DLD1 (cell line): Measurements from ENCODE around the gene FAM9C.
"Not testable (repeated sequence)": the region's sequence is repeated elsewhere in the genome, so short reads cannot be mapped to it uniquely, and the experiment has no call there.

Experiments
- in situ Hi-C: cut with HindIII; loops from 2 replicates; pipeline ENCODE4 v1.10.0; 2017; ENCODE audit warnings: low sequenced_read_pairs

Gene FAM9C

GRCh38 chrX:13076176-13076961 is 31.9 kb upstream of the FAM9C start:
- in situ Hi-C loops = no loop called here

DNA sequence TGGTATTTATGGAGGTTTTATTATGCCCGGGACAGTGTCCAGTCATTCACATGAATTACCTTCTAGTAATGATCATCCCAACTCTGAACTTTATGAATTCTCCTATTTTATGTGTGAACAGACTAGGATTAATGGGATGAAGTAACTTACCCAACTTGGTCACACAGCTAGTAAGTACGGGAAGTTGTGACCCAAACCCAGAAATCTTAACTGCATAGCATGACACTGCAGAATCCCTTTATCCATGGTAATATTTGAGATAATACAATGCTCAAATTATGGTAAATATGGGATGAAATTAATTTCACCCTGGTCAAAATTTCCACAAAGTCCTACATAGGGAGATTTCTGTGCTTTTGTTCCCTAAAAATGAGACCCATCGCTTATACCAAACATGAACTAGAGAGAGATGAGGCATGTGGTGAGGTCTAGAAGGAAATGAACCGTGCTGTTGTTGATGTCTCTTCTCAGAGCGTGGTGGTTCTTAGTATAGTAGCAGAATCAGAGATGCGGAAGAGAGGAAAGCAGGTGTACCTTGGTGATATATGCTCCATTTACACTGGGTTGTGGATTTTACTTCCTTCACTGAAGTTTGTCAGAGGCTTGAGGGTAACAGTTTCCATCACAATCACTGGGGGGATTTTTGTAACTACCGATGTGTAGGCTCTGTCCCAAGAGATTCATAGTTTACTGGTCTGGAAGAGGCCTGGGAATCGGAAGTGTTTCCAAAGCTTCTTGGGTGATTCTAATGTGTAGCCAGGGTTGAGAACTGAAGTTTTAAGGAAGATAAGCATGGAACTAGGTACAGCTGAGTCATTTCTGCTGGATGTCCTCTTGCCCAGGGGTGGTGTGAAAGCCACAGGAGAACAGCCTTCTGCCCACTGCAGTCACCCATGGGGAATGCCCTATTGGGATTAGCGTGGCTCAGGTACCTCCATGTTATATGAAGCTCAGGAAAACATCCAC is 30.2 kb upstream of the FAM9C start:
- in situ Hi-C loops = no loop called here

- in situ Hi-C loops = no loop called here
These were observed 25.5 kb upstream of the FAM9C start for GRCh38 chrX:13069771-13070416.

GRCh38 chrX:13068651-13069050 is 24.2 kb upstream of the FAM9C start:
- in situ Hi-C loops = no loop called here

DNA sequence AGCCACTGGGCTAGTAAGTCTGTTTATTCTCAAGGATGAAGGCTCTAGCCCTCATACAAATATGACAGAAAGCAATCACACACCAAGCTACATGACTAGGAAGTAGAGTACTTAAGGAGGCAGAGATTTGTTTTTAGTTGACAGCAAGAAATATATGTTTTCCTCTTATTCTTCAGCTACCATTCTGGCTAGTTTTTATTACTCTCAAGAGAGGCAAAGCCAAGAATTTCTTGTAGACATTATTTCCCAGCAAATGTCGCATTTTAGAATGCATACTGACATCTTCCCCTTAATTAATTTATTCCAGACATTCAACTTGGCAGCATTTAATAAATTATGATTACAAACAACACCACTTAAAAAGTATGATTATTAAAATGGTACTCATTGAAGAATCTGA is 23.4 kb upstream of the FAM9C start:
- in situ Hi-C loops = no loop called here

DNA sequence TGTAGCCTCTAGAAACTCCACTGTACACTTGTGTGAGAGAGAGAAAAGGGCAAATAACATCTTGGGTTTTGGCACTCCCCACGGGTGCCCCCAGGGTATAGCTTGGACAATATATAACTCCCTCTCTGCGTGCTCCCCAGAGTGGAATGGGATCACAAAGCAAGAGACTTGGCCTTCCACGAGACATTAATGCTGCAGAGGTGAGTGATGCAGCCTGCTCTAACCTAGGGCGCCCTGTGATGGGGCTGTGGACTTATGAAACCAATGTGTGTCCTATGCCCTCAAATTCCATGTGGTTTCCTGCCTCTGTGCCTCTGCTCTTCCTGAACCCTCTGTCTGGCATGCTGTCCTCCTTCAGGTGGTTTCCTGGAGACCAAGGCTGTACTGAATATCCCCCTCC is 22.0 kb upstream of the FAM9C start:
- in situ Hi-C loops = no loop called here

GRCh38 chrX:13064599-13065143 is 20.3 kb upstream of the FAM9C start:
- in situ Hi-C loops = no loop called here

GRCh38 chrX:13063124-13063523 is 18.7 kb upstream of the FAM9C start:
- in situ Hi-C loops = not testable (repeated sequence)

GRCh38 chrX:13062331-13062730 is 17.9 kb upstream of the FAM9C start:
- in situ Hi-C loops = not testable (repeated sequence)

DNA sequence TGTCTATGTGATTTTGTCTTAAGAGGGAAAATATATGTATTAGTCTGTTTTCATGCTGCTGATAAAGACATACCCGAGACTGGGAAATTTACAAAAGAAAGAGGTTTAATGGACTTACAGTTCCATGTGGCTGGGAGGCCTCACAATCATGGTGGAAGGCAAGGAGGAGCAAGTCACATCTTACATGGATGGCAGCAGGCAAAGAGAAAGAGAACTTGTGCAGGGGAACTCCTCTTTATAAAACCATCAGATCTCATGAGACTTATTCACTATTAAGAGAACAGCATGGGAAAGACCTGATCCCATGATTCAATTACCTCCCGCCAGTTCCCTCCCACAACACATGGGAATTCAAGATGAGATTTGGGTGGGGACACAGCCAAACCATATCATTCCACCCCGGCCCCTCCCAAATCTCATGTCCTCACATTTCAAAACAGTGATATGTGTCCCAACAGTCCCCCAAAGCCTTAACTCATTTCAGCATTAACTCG is 16.8 kb upstream of the FAM9C start:
- in situ Hi-C loops = not testable (repeated sequence)

DNA sequence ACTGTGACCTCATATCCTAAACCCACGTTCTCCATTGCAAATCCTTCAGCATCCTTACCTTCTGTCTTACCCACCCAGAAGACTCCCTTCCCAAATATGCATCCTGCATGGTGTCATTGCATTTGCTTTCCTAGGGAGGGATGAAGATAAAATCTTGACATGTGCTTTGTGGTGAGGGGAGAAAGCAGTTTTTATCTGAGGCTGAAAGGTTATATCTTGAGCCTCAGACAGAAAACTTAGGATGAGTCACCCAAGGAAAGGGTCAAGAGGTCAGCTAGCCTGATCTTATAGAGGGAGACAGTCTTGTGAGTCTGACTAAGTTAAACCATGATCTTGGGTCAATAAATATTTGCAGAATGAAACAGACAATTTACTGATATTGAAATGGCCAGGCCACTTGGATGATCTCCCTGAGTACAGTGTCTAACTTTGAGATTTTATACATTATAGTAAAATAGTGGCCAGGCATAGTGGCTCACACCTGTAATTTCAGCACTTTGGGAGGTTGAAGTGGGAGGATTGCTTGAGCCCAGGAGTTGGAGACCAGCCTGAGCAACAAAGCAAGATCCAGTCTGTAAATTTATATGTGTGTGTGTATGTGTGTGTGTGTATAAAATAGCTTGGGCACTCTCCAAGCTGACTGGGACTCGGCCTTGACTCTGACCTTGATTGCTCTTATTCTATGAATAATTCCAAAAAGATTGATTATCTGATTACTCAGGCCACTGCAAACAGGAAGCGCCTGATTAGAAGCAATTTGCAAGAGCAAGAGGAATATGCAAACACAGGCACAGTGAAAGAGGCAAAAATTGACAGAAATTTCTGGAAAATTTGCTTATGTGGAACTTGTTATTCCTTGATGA is 15.4 kb upstream of the FAM9C start:
- in situ Hi-C loops = no loop called here

- in situ Hi-C loops = no loop called here
These were observed 11.1 kb upstream of the FAM9C start for GRCh38 chrX:13055486-13055885.

- in situ Hi-C loops = no loop called here
These were observed 8.8 kb upstream of the FAM9C start for GRCh38 chrX:13053171-13053570.

DNA sequence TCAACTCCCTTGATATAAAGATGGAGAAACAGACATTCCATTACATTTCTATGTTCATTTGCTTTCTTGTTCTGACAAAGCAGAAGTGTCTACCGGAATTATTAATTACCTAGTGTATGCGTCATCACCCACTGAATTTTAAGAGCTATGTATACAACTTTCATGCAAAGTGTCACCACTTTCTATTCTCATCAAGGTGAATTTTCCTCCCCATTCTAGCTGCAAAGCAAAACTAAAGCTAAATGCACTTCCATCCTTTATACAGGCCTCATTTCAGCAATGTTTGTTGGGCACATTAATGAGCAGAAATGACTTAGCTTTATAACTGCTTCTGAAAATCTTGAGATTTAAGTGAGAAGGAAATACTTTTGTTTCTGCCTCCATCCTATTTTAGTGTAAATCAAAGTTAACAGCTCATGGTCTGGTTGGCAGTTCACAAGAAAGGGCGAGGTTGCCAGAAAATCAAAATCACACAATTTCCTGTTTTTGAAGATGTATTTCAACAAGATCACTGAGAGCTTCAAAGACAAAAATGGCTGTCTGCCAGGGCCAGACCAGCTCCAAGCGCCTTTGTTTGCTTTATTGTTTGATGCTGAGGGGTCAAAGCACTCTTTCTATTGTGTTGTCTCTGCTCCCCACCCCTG is 7.2 kb upstream of the FAM9C start:
- in situ Hi-C loops = no loop called here

GRCh38 chrX:13051167-13051528 is 6.7 kb upstream of the FAM9C start:
- in situ Hi-C loops = no loop called here

DNA sequence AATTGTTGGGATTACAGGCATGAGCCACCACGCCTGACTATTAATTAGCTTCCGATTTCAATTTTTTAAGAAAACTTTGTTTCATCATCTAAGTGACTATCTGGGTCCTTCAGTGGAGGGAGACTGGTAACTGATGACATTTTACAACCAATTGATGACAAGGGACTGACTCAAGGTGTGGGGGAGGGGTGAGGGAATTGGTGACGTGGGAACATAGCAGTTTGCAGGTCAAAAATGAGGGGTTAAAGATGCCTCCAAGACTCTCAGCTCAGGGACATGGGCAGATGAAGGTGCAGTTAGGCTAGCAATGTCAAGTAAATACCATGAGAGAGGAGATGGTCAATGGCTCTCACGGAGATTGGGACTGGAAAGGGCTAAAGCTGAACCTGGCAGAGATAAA is 5.7 kb upstream of the FAM9C start:
- in situ Hi-C loops = no loop called here

GRCh38 chrX:13048280-13048679 is 3.9 kb upstream of the FAM9C start:
- in situ Hi-C loops = no loop called here

- in situ Hi-C loops = no loop called here
These were observed 3.3 kb upstream of the FAM9C start for GRCh38 chrX:13047759-13048158.

DNA sequence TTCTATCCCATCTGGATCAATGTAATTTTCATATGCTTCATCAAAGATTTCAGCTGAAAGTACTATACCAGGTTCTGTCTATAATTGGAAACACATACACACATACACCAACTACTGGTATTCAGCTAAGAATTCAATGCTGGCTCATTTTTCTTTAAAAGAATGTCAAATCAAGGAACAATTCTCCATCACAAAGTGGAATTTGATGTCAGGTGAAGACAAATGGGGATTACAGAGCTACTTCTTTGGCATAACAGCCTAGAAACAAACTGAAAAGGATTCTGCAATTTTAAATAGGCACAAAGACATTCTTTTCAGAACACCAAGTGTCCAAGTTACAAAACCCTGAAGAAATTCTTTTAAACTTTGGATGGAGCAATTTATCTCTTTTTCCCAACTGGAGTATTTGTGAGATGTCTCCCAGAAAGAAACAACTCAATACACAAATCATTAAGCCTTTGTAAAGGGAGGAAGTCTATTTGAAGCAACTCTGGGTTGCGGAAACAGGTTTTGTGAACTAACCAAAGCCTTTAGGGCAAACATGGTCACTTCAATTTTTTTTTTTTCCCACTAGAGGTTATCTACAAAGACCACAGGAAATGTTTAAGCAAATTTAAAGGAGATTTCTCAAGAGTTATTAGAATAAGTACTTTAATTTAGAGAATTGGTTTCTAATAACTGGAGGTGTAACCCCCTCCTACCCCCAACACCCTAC is 1.9 kb upstream of the FAM9C start:
- in situ Hi-C loops = no loop called here
